Rectal smooth muscle tissue (tissue), 1 donor: ENCODE data around the gene SMPDL3B.

ENCODE experiments used
- H3K27ac ChIP-seq: one replicate; pipeline ENCODE4 v1.7.0; 2013; ENCODE audit warnings: low read depth, low read length, inconsistent platforms
- H3K27me3 ChIP-seq: one replicate; pipeline ENCODE4 v1.7.0; 2013; ENCODE audit warnings: low read length; ENCODE audit not compliant: control insufficient read depth, insufficient read depth
- H3K36me3 ChIP-seq: one replicate; pipeline ENCODE4 v1.7.0; 2013; ENCODE audit warnings: low read length; ENCODE audit not compliant: control insufficient read depth, insufficient read depth
- H3K4me1 ChIP-seq: one replicate; pipeline ENCODE4 v1.7.0; 2013; ENCODE audit warnings: low read length; ENCODE audit not compliant: control insufficient read depth, insufficient read depth
- H3K4me3 ChIP-seq: one replicate; pipeline ENCODE4 v1.7.0; 2013; ENCODE audit warnings: low read length
- H3K9ac ChIP-seq: one replicate; pipeline ENCODE4 v1.7.0; 2013; ENCODE audit warnings: low read length

SMPDL3B gene

DNA sequence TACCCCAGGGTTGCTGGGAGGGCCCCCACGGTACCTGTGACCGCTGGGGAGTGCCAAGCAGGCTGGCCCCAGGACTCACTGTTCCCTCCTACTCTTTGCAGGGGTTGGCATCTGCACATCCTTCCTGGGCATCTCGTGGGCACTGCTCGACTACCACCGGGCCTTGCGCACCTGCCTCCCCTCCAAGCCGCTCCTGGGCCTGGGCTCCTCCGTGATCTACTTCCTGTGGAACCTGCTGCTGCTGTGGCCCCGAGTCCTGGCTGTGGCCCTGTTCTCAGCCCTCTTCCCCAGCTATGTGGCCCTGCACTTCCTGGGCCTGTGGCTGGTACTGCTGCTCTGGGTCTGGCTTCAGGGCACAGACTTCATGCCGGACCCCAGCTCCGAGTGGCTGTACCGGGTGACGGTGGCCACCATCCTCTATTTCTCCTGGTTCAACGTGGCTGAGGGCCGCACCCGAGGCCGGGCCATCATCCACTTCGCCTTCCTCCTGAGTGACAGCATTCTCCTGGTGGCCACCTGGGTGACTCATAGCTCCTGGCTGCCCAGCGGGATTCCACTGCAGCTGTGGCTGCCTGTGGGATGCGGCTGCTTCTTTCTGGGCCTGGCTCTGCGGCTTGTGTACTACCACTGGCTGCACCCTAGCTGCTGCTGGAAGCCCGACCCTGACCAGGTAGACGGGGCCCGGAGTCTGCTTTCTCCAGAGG lies 31.8 kb downstream of the SMPDL3B start:
- Histone ChIP-seq H3K36me3 (peaks cover 17% of the 10 kb centered on the region), H3K27ac (no peak overlapping the region), H3K27me3 (no peaks in the 10 kb centered on the region), H3K9ac (no peak overlapping the region), H3K4me1 (no peaks in the 10 kb centered on the region), H3K4me3 (no peak overlapping the region)

DNA sequence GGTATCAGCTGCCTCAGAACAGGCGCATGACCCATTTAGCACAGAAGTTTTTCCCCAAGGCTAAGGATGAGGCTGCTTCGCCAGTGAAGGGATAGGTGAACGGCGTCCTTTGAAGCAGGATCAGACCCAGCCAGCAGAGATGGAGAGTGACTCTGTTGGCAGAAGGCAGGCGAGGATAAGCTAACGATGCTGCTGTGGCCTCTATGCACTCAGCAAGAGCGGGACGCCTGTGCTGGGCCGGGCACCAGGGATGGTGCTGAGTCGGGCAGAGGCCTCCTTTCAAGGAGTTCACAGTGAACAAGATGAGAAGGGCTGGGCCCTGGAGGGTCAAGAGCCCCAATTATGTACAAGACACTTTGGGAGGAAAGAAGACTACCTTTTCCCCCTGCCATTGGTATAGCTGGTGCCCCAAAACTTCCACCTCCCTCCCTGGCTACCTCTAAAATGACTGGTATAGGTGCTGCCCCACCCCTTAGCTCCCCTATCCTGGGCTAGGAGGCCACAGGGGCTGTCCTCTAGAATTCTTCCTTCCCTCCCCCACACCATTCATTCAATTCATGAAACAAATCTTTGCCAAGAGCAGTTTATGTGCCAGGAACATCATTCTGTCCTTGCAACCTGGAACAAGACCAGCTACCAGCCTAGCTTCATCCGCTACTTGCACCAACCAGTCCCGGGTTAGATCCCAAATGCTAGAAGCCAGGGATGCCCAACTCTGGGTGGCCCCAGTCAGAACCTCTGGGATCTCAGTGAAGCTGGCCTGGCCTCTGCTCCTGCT lies 32.5 kb downstream of the SMPDL3B start:
- Histone ChIP-seq H3K9ac (no peak overlapping the region), H3K4me1 (no peaks in the 10 kb centered on the region), H3K36me3 (peaks cover 17% of the 10 kb centered on the region), H3K4me3 (no peak overlapping the region), H3K27ac (no peak overlapping the region), H3K27me3 (no peaks in the 10 kb centered on the region)

DNA sequence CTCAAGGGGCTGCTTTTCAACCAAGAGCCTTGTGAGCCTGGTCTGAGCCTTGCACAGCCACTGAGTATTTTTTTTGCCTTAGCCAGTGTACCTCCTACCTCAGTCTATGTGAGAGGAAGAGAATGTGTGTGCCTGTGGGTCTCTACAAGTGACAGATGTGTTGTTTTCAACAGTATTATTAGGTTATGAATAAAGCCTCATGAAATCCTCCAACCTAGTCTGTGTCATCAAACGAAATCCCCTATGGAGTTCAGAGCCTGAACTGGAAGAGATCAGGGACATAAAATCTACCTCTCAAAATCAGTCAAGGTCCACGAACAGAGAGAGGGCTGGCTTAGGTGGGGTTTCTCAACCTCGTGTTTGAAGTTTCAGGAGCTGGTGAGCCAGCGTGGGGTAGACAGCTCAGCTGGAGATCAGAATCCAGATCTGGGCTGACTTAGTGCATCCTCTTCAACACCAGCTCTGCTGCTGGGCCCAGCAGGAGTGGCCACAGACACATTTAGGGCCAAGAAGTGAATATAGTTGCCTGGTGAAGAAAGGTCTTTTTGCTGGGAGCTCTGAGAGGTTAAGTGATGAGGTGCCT lies 33.2 kb downstream of the SMPDL3B start:
- H3K4me3 ChIP-seq = no peak overlapping the region
- H3K36me3 ChIP-seq = peaks cover 17% of the 10 kb centered on the region
- H3K4me1 ChIP-seq = no peaks in the 10 kb centered on the region
- no peak overlapping the region for H3K27ac ChIP-seq
- H3K9ac ChIP-seq = no peak overlapping the region
- no peaks in the 10 kb centered on the region for H3K27me3 ChIP-seq

DNA sequence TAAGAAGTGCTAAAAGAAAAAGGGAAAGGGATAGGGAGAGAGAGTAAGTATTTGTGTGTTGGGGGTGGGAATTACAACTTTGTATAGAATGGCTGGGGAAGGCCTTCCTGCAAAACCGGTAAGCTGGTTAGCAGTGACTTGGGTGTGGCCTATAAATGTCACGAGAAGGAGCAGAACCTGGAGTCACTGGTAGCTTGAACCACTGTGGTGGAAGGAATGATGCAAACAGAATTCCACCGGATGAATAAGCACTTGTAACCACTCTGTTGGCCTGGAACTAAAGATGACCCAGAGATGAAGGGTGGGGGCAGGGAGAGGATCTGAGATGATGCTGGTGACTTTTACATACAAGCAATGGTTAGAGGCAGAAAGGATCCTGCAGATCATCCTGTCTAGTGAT lies 33.9 kb downstream of the SMPDL3B start:
- Histone ChIP-seq H3K4me3 (no peak overlapping the region), H3K27ac (no peak overlapping the region), H3K27me3 (no peaks in the 10 kb centered on the region), H3K36me3 (peaks cover 19% of the 10 kb centered on the region), H3K4me1 (no peaks in the 10 kb centered on the region), H3K9ac (no peak overlapping the region)

DNA sequence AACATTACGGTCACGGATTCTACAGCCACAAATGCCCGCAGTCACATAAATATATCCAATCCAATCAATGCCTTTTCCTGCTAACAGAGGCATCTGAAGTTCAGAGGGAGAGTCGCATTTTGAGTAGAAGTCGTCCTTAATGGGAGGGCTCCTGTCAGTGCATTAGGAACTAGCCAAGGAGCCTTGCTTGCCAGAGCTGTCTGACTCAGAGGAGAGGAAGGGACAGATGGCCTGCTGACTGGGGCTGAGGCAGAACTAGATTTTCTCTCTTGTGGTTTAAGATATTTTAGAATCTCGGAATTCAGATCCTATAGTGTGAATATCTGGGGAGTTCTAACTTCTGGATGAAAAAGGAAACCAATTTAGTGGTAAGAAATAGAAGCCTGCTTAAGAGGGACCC lies 35.6 kb downstream of the SMPDL3B start:
- H3K4me1 ChIP-seq = no peaks in the 10 kb centered on the region
- H3K27me3 ChIP-seq = no peaks in the 10 kb centered on the region
- H3K36me3 ChIP-seq = peaks cover 16% of the 10 kb centered on the region
- H3K27ac ChIP-seq = no peak overlapping the region
- H3K4me3 ChIP-seq = no peak overlapping the region
- no peak overlapping the region for H3K9ac ChIP-seq

DNA sequence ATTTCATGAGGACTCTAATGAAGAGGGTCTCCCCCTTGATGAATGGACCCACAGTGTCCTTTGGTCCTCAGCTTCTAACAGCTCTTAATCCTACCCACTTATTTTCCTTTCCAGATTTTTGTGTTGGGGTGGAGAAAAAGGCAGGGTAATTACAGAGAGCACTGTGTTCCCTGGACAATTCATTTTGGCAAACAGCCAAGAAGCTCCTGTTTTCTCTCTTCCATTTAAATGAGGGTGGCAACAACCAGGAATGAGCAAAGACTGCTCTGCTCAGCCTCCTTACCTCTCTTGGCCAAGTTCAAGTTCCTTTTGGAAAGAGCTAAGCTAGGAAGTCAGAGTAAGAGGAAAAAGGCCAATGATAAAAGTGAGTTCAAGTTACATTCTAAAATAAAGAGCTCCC lies 36.9 kb downstream of the SMPDL3B start:
- Histone ChIP-seq H3K9ac (no peak overlapping the region), H3K27me3 (no peaks in the 10 kb centered on the region), H3K4me1 (no peaks in the 10 kb centered on the region), H3K4me3 (no peak overlapping the region), H3K36me3 (peaks cover 10% of the 10 kb centered on the region), H3K27ac (no peak overlapping the region)

DNA sequence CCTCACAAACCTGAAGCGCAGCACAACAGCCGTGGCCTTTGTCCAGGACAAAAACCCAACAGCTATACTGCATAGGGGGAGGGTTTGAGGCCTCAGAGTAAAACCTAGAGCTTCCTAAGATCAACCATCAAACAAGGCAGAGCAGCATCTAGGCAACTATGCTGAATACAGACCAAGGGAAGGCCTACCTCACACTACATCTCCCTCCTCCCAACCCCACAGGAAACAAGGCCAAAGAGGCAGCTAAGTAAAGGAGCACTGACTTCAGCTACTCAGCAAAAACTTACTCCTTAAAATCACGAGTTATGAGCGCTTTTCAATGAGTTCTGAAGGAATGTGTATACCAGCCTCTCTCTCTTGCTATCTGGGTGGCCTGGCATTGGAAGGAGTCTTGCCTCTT lies 37.3 kb downstream of the SMPDL3B start:
- Histone ChIP-seq H3K9ac (no peak overlapping the region), H3K4me3 (no peak overlapping the region), H3K4me1 (no peaks in the 10 kb centered on the region), H3K27ac (no peak overlapping the region), H3K36me3 (peaks cover 5% of the 10 kb centered on the region), H3K27me3 (no peaks in the 10 kb centered on the region)

DNA sequence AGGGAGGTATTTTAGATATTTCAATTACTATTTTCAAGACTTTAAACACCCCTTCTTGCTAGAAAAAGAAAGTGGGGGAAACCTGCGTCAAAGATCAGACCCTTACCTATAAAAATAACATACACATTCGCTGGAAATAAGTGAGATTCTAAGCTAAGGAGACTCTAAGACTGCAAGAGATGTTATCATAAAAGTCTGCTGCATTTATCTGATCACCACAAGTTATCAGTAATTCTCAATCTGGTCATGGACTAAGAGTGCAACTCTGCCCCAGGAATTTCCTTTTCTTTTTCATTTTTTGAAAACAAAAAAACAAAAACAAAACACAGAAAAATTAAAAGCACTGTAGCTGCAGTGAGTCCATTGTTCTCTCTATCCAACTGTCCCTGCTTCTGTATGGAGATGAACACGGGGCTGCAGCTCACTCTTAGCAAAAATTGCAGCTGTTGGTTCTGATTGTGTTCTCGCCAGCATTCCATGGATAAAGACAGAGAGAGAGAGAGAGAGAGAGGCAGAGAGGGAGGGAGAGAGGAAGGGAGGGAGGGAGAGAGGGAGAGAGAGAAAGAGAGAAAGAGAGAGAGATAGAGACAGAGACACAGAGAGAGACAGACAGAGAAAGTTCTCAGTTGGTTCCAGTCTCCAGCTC lies 39.1 kb downstream of the SMPDL3B start:
- Histone ChIP-seq H3K4me1 (no peaks in the 10 kb centered on the region), H3K9ac (no peak overlapping the region), H3K27me3 (no peaks in the 10 kb centered on the region), H3K4me3 (no peak overlapping the region), H3K36me3 (peaks cover 5% of the 10 kb centered on the region), H3K27ac (no peak overlapping the region)

DNA sequence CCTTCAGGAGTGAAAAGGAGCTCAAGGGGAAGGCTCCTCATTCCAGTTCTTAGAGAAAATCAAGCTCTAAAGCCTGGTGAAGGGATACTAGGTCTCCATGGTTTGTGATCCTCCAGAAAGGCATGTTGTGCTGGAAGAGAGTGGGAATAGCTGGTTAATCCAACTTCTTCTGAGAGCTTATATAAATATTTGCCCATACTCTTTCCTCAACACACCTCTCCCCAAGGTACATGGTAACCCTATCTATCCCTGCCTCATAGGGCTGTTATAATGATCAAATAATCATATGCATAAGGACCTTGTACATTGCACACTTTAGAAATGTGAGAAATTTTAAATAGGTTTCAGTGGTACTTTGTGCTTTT lies 39.6 kb downstream of the SMPDL3B start:
- H3K36me3 ChIP-seq = peaks cover 5% of the 10 kb centered on the region
- H3K4me3 ChIP-seq = no peak overlapping the region
- H3K4me1 ChIP-seq = no peaks in the 10 kb centered on the region
- no peak overlapping the region for H3K9ac ChIP-seq
- no peaks in the 10 kb centered on the region for H3K27me3 ChIP-seq
- H3K27ac ChIP-seq = no peak overlapping the region

DNA sequence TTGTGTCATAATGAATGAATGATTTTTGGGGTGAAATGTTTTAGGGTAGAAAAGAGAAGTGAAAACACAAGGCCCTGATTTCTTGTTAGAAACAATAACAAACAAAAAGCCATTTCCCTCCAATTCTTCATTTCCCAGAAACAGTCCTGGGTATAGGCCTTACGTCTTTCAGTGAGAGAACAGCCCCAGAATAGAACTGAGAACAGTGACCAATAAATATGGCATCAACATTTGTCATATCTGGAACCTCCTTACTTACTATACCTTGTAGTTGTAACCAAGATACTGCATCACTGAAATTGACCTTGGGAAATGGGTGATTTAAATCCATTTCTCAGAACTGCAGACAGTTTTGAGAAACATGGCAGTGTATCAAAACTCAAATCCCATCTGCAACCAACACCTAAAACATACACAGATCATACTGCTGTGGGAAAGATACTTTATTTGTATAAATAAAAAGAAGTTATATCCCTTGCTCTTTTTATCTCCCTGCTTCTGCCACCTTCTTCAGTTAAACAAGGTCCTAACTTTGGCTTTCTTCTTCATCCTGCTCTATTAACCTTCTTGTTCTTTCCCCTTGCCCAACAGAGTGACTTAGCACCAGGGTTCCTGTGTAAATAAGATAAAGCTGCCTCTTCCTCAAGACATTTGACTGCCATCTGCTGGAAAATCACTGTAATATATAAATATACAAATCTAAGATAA lies 44.5 kb downstream of the SMPDL3B start:
- no peak overlapping the region for H3K9ac ChIP-seq
- H3K27me3 ChIP-seq = no peaks in the 10 kb centered on the region
- H3K4me3 ChIP-seq = no peak overlapping the region
- H3K27ac ChIP-seq = no peak overlapping the region
- peaks cover 2% of the 10 kb centered on the region for H3K36me3 ChIP-seq
- H3K4me1 ChIP-seq = no peaks in the 10 kb centered on the region

DNA sequence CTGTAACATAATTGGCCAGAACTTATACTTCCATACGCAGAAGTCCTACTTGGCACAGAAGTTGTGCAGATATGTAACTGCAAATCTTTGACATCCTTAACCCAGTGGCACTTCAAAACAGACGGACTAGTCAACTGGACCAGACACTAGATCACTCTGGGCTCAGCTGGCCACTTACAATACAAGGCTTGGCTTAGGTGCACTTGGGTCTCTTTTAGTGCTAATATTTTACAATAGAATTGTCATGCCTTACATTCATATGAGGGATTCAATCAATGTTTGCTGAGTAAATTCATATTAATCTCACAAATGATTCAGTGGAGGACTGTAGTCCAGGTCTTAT lies 45.0 kb downstream of the SMPDL3B start:
- Histone ChIP-seq H3K27ac (no peak overlapping the region), H3K4me1 (no peaks in the 10 kb centered on the region), H3K9ac (no peak overlapping the region), H3K36me3 (no peaks in the 10 kb centered on the region), H3K4me3 (no peak overlapping the region), H3K27me3 (no peaks in the 10 kb centered on the region)

DNA sequence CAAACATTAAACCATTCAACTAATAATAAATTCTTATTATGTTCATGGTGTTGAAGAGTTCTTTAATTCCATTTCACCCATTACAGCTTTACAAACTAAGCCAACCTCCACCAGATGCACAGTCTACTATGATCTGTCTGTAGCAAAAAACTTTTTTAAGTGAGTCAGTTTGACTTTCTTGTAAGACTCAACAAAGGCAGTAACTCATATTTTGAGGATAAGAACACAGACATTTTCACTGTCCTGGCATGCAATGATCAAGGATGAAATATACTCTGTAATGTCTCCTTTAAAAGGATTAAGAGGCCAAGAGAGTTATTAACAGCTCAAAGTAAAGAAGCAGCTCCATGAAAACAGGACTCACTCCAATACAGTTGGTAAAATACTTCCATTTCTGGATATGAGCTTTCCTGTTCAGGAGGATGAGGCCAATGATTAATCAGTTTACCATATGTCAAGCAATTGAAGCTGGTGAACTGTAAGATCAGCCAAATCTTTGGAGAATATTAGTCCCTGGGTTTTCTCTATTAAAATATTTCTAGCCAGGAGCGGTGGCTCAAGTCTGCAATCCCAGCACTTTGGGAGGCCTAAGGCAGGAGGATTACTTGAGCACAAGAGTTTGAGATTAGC lies 45.5 kb downstream of the SMPDL3B start:
- H3K4me3 ChIP-seq = no peak overlapping the region
- H3K27ac ChIP-seq = no peak overlapping the region
- H3K9ac ChIP-seq = no peak overlapping the region
- H3K4me1 ChIP-seq = no peaks in the 10 kb centered on the region
- H3K27me3 ChIP-seq = no peaks in the 10 kb centered on the region
- no peaks in the 10 kb centered on the region for H3K36me3 ChIP-seq
